Measurements from ENCODE around the gene NAA38.

NAA38 gene

GRCh38 chr17:7839190-7839875, 18.0 kb downstream of the NAA38 start:
- no peak for DNase-seq

GRCh38 chr17:7838090-7839075, 19.0 kb downstream of the NAA38 start:
- DNase-seq, result no peak

- no peak for DNase-seq
These were observed 19.8 kb downstream of the NAA38 start for GRCh38 chr17:7837408-7838088.

- DNase-seq, result peak; percentile 80
These were observed 20.6 kb downstream of the NAA38 start for GRCh38 chr17:7836596-7837407.

GRCh38 chr17:7835814-7836595, 21.4 kb downstream of the NAA38 start:
- DNase-seq, result no peak

GRCh38 chr17:7834957-7835813, 22.2 kb downstream of the NAA38 start:
- peak; percentile 92 for DNase-seq

GRCh38 chr17:7834542-7834956, 22.8 kb downstream of the NAA38 start:
- DNase-seq, result no peak

- peak; percentile 88 for DNase-seq
These were observed 23.4 kb downstream of the NAA38 start, which contains the start of gene KDM6B for GRCh38 chr17:7833795-7834541. Gene KDM6B, plus strand, starts transcription at chr17:7834217. Its CDS starts 11,338 bp downstream, at chr17:7845555.

- DNase-seq, result no peak
These were observed 24.2 kb downstream of the NAA38 start for GRCh38 chr17:7833011-7833794.

GRCh38 chr17:7832431-7832830, 24.9 kb downstream of the NAA38 start:
- no peak for DNase-seq

GRCh38 chr17:7831233-7831632, 26.1 kb downstream of the NAA38 start:
- no peak for DNase-seq

- no peak for DNase-seq
These were observed 26.7 kb downstream of the NAA38 start for GRCh38 chr17:7830616-7831015.

- DNase-seq, result no peak
These were observed 32.0 kb downstream of the NAA38 start for GRCh38 chr17:7825206-7825990.

- DNase-seq, result no peak
These were observed 33.1 kb downstream of the NAA38 start for GRCh38 chr17:7824021-7824924.

GRCh38 chr17:7823581-7824001, 33.8 kb downstream of the NAA38 start:
- DNase-seq, result no peak

GRCh38 chr17:7822126-7822525, 35.2 kb downstream of the NAA38 start:
- DNase-seq, result no peak

GRCh38 chr17:7820231-7820630, 37.1 kb downstream of the NAA38 start:
- no peak for DNase-seq
